K562 treated with DMSO at 1 percent for 4 hours (cell line): ENCODE results near the gene RNF41. TPM values are rescaled to one million over a fixed set of nuclear protein-coding genes. Genes with fewer than 3 reads are reported as not detected.

ENCODE experiments used
- total RNA-seq: library from RNA; unstranded; fragments of 300-600 nt; gene quantifications from 2 replicates; pipeline ENCODE4 v1.2.3, GENCODE V29; 2022; ENCODE audit not compliant: insufficient read depth

Gene RNF41
- total RNA-seq, result 35.0 and 40.3 TPM in 2 replicates

GRCh38 chr12:56221757-56222530 lies at the start of gene RNF41:
RNF41 (minus strand) TSS chr12:56221922; CDS start chr12:56214047, 7,875 bp downstream.

GRCh38 chr12:56266693-56267442 lies 45.1 kb upstream of the RNF41 start, which contains the start of gene COQ10A:
COQ10A (plus strand) TSS chr12:56266942; CDS start chr12:56267119, 177 bp downstream.

DNA sequence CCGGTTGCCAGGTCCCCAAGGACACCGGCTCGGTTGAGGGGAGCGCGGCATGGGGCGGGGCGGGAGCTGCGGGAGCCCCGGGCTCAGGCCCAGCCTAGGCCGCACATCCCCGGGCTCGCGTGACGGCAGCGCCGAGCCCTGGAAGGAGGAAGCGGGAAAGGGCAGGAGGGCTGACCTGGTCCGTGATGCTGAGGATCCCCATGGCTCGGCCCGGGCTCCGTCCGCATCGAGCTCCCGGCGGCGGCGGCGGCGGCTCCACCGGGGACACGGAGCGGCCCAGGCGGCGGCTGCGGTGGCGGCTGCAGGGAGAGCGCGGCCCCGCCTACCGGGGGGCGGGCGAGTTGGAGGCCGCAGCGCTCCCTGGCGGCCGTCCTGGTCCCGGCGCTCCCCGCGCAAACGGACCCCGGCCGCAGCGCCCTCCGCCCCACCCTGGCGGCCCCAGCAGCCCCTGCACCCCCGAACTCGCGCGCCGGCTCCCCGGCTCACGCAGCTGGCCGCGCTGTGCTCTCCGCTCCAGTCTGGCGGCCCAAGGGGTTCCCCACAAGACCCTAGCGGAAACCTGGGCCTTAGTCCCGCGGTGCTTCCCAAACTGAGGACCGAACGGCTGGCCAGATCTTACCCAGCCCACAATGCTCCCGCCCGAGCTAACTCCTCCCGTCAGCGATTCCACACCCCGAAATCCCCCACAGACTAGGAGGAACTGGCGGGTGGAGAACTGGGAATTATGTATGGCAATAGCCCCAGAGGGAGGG lies 36.5 kb upstream of the RNF41 start, which contains the start of gene ANKRD52:
ANKRD52 (minus strand) TSS at position 317 of the 752 bp plus-strand sequence; CDS start at position 202, 115 bp downstream.

DNA sequence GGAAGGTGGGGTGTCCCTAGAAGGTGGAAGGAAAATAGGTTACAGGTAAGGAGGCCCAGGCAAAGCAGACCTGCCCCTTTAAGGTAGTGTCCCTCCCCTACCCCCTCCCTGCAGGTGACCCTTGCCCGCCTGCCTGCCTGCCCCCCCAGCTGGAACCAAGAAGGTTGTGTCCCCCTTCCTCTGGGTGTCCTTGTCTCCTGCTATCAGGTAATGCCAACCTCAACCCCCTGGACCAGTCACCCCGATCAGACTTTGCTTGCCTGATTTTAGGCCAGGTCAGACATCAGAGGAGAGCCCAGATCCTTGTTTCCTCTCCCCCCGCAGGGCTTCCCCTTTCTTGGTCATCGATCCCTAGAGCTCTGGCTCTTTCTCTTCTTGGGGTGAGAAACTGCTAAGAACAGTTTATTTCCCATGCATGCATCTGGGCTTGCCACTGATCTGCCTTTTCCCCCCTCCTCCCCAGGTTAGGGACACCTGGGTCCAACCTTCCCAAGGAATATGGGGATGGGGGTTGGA lies 8.3 kb upstream of the RNF41 start, which contains the start of gene SLC39A5:
SLC39A5 (plus strand) TSS at position 136 of the 516 bp plus-strand sequence. CDS start 1,224 bp downstream, outside the sequence.

GRCh38 chr12:56224102-56224701 lies 2.5 kb upstream of the RNF41 start, which contains the start of gene NABP2:
NABP2 (plus strand) TSS chr12:56224342; CDS start chr12:56224857, 515 bp downstream.

DNA sequence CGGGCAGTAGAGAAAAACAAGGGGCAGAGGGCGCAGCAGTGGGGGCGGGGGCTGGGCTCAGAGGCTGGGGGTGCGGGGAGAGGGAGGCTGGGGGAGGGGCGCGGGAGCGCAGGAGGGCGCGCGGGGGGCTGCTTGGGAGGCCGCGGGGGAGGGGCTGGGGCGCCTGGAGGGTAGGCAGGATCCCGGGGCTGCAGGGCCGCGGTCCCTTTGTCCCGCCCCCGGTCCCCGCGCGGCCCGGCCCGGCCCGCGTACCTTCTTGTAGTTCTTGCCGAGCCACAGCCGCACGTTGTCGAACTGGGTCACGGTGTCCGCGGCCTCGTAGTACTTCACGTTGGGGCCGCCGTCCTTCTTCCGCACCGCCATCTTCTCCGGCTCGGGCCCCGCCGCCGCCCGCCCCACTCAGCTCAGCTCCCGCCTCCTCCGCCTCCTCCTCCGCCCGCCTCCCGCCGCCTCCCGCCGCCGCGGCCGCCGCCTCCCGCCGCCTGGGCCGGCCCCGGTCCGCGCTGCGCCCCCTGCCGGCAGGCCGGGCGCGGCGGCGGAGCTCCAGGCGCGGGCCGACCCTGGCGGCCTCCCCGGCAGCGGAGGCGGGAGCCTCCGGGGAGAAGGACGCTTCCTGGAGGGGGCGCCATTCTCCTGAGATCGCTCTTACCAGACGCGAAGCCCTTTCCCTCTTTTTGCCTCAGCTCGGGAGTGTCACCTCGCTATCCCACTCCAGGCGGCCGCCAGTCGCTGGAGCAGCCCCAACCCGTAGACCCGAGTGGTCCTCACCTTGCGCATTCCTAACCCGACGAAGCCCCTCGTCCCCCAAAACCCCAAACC lies 32.4 kb downstream of the RNF41 start, which contains the start of gene SMARCC2:
SMARCC2 (minus strand) TSS at position 385 of the 819 bp plus-strand sequence; CDS start at position 363, 22 bp downstream.

GRCh38 chr12:56158029-56158925 lies 63.4 kb downstream of the RNF41 start, which contains the start of gene MYL6:
MYL6 (plus strand) TSS chr12:56158359; CDS start chr12:56158402, 43 bp downstream.

Other genes starting within 250 kb of the RNF41 start
- 25.8 and 33.8 TPM in 2 replicates for gene RAB5B, start 247.8 kb downstream of the RNF41 start, total RNA-seq
- 13.9 and 18.6 TPM in 2 replicates for gene SUOX, start 224.6 kb downstream of the RNF41 start, total RNA-seq
- gene IKZF4, start 200.9 kb downstream of the RNF41 start, total RNA-seq, result 11.4 and 12.3 TPM in 2 replicates
- gene RPS26, start 180.0 kb downstream of the RNF41 start, total RNA-seq, result 352 and 360 TPM in 2 replicates
- 6.1 and 6.8 TPM in 2 replicates for gene ERBB3, start 141.8 kb downstream of the RNF41 start, total RNA-seq
- 175 and 187 TPM in 2 replicates for gene PA2G4, start 117.4 kb downstream of the RNF41 start, total RNA-seq
- gene RPL41, start 105.3 kb downstream of the RNF41 start, total RNA-seq, result 4,679 and 5,235 TPM in 2 replicates
- 1.8 and 1.9 TPM in 2 replicates for gene ZC3H10, start 103.7 kb downstream of the RNF41 start, total RNA-seq
- 167 and 178 TPM in 2 replicates for gene ESYT1, start 93.7 kb downstream of the RNF41 start, total RNA-seq
- 61.3 and 61.4 TPM in 2 replicates for gene MYL6B, start 69.3 kb downstream of the RNF41 start, total RNA-seq
- gene MYL6, start 63.6 kb downstream of the RNF41 start, total RNA-seq, result 924 and 1,005 TPM in 2 replicates
- 60.1 and 67.3 TPM in 2 replicates for gene SMARCC2, start 32.4 kb downstream of the RNF41 start, total RNA-seq
- 40.6 and 44.3 TPM in 2 replicates for gene NABP2, start 2.4 kb upstream of the RNF41 start, total RNA-seq
- not detected in 2 replicates for gene SLC39A5, start 8.1 kb upstream of the RNF41 start, total RNA-seq
- 21.1 and 28.7 TPM in 2 replicates for gene ANKRD52, start 36.5 kb upstream of the RNF41 start, total RNA-seq
- 53.8 and 66.9 TPM in 2 replicates for gene COQ10A, start 45.0 kb upstream of the RNF41 start, total RNA-seq
- 147 and 188 TPM in 2 replicates for gene CS, start 78.4 kb upstream of the RNF41 start, total RNA-seq
- 83.1 and 88.0 TPM in 2 replicates for gene CNPY2, start 94.1 kb upstream of the RNF41 start, total RNA-seq
- 17.1 and 19.9 TPM in 2 replicates for gene PAN2, start 112.1 kb upstream of the RNF41 start, total RNA-seq
- gene IL23A, start 117.0 kb upstream of the RNF41 start, total RNA-seq, result 23.4 and 24.3 TPM in 2 replicates
- gene STAT2, start 138.2 kb upstream of the RNF41 start, total RNA-seq, result 43.9 and 54.6 TPM in 2 replicates
- gene APOF, start 140.9 kb upstream of the RNF41 start, total RNA-seq, result not detected in 2 replicates
- 42.8 and 49.4 TPM in 2 replicates for gene TIMELESS, start 227.5 kb upstream of the RNF41 start, total RNA-seq
- not detected in 2 replicates for gene MIP, start 232.7 kb upstream of the RNF41 start, total RNA-seq
- gene SPRYD4, start 246.7 kb upstream of the RNF41 start, total RNA-seq, result 0.61 and 0.74 TPM in 2 replicates